ENCODE measurements around the gene ETV6.

- TF ChIP-seq SP1 (CRISPR knock-in tag; IDR thresholded peaks at IDR 0.05) (no peak), PCBP2 (IDR thresholded peaks at IDR 0.05; ENCODE audit: low read depth, low read length, poor library complexity, severe bottlenecking) (no peak), LEF1 (IDR thresholded peaks at IDR 0.05) (no peak), ZNF507 (tag; conservative IDR thresholded peaks at IDR 0.05) (no peak)
- TF ChIP-seq, protein P1, sequence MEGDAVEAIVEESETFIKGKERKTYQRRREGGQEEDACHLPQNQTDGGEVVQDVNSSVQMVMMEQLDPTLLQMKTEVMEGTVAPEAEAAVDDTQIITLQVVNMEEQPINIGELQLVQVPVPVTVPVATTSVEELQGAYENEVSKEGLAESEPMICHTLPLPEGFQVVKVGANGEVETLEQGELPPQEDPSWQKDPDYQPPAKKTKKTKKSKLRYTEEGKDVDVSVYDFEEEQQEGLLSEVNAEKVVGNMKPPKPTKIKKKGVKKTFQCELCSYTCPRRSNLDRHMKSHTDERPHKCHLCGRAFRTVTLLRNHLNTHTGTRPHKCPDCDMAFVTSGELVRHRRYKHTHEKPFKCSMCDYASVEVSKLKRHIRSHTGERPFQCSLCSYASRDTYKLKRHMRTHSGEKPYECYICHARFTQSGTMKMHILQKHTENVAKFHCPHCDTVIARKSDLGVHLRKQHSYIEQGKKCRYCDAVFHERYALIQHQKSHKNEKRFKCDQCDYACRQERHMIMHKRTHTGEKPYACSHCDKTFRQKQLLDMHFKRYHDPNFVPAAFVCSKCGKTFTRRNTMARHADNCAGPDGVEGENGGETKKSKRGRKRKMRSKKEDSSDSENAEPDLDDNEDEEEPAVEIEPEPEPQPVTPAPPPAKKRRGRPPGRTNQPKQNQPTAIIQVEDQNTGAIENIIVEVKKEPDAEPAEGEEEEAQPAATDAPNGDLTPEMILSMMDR (IDR thresholded peaks at IDR 0.05 in 2 of 3, conservative IDR thresholded peaks at IDR 0.05 in 1 of 3; ENCODE audit: insufficient read depth in 2 of 3, low read depth in 1 of 3, low read length in 3 of 3): no peak
These were observed 17.7 kb downstream of the ETV6 start for GRCh38 chr12:11667171-11667570.
